ENCODE data around the gene MAP1LC3A. TPM values are rescaled to one million over a fixed set of nuclear protein-coding genes. Genes with fewer than 3 reads are reported as not detected.

The MAP1LC3A gene
- polyA plus RNA-seq, 1 donor, result 40.9 TPM

- no peak overlapping the region for H3K27ac ChIP-seq (ENCODE audit: low read length)
- WGBS (ENCODE audit: insufficient coverage, low lambda C conversion rate), result no CpG with 5 or more reads among the region's 5 CpGs
- H3K9me3 ChIP-seq (ENCODE audit: control insufficient read depth, low read depth, low read length), result no peaks in the 10 kb centered on the region
- DNase-seq, result no peak
- H3K27me3 ChIP-seq (ENCODE audit: control insufficient read depth, insufficient read depth, low read length), result no peaks in the 10 kb centered on the region
- peaks cover 67% of the 10 kb centered on the region for H3K36me3 ChIP-seq (ENCODE audit: control insufficient read depth, insufficient read depth, low read length)
- no peak overlapping the region for H3K4me3 ChIP-seq (ENCODE audit: low read length)
- H3K4me1 ChIP-seq (ENCODE audit: control insufficient read depth, insufficient read depth, low read length), result peaks cover 17% of the 10 kb centered on the region
Measured at GRCh38 chr20:34528921-34529297, 29.6 kb upstream of the MAP1LC3A start.

- H3K9me3 ChIP-seq (ENCODE audit: control insufficient read depth, low read depth, low read length), result no peaks in the 10 kb centered on the region
- no peak overlapping the region for H3K4me3 ChIP-seq (ENCODE audit: low read length)
- peaks cover 72% of the 10 kb centered on the region for H3K36me3 ChIP-seq (ENCODE audit: control insufficient read depth, insufficient read depth, low read length)
- no peak for DNase-seq
- no peak overlapping the region for H3K27ac ChIP-seq (ENCODE audit: low read length)
- peaks cover 17% of the 10 kb centered on the region for H3K4me1 ChIP-seq (ENCODE audit: control insufficient read depth, insufficient read depth, low read length)
- H3K27me3 ChIP-seq (ENCODE audit: control insufficient read depth, insufficient read depth, low read length), result no peaks in the 10 kb centered on the region
- no CpG with 5 or more reads among the region's 3 CpGs for WGBS (ENCODE audit: insufficient coverage, low lambda C conversion rate)
Measured at GRCh38 chr20:34529742-34530141, 28.8 kb upstream of the MAP1LC3A start.

- Histone ChIP-seq H3K27ac (ENCODE audit: low read length) (no peak overlapping the region), H3K36me3 (ENCODE audit: control insufficient read depth, insufficient read depth, low read length) (peaks cover 75% of the 10 kb centered on the region), H3K4me1 (ENCODE audit: control insufficient read depth, insufficient read depth, low read length) (peaks cover 12% of the 10 kb centered on the region), H3K9me3 (ENCODE audit: control insufficient read depth, low read depth, low read length) (no peaks in the 10 kb centered on the region), H3K4me3 (ENCODE audit: low read length) (no peak overlapping the region), H3K27me3 (ENCODE audit: control insufficient read depth, insufficient read depth, low read length) (no peaks in the 10 kb centered on the region)
- no CpG with 5 or more reads among the region's 5 CpGs for WGBS (ENCODE audit: insufficient coverage, low lambda C conversion rate)
- DNase-seq, result no peak
Measured at GRCh38 chr20:34530342-34530741, 28.2 kb upstream of the MAP1LC3A start.

- H3K4me1 ChIP-seq (ENCODE audit: control insufficient read depth, insufficient read depth, low read length), result no peaks in the 10 kb centered on the region
- no CpG with 5 or more reads among the region's 8 CpGs for WGBS (ENCODE audit: insufficient coverage, low lambda C conversion rate)
- H3K27ac ChIP-seq (ENCODE audit: low read length), result no peak overlapping the region
- DNase-seq, result no peak
- H3K4me3 ChIP-seq (ENCODE audit: low read length), result no peak overlapping the region
- peaks cover 83% of the 10 kb centered on the region for H3K36me3 ChIP-seq (ENCODE audit: control insufficient read depth, insufficient read depth, low read length)
- H3K9me3 ChIP-seq (ENCODE audit: control insufficient read depth, low read depth, low read length), result no peaks in the 10 kb centered on the region
- H3K27me3 ChIP-seq (ENCODE audit: control insufficient read depth, insufficient read depth, low read length), result no peaks in the 10 kb centered on the region
Measured at GRCh38 chr20:34531608-34532265, 26.8 kb upstream of the MAP1LC3A start.

- peaks cover 83% of the 10 kb centered on the region for H3K36me3 ChIP-seq (ENCODE audit: control insufficient read depth, insufficient read depth, low read length)
- H3K4me1 ChIP-seq (ENCODE audit: control insufficient read depth, insufficient read depth, low read length), result no peaks in the 10 kb centered on the region
- H3K27me3 ChIP-seq (ENCODE audit: control insufficient read depth, insufficient read depth, low read length), result no peaks in the 10 kb centered on the region
- no peak for DNase-seq
- no CpG with 5 or more reads among the region's 8 CpGs for WGBS (ENCODE audit: insufficient coverage, low lambda C conversion rate)
- no peaks in the 10 kb centered on the region for H3K9me3 ChIP-seq (ENCODE audit: control insufficient read depth, low read depth, low read length)
- H3K27ac ChIP-seq (ENCODE audit: low read length), result no peak overlapping the region
- H3K4me3 ChIP-seq (ENCODE audit: low read length), result no peak overlapping the region
Measured at GRCh38 chr20:34532320-34532719, 26.2 kb upstream of the MAP1LC3A start.

- WGBS (ENCODE audit: insufficient coverage, low lambda C conversion rate), result no CpG with 5 or more reads among the region's 7 CpGs
- Histone ChIP-seq H3K27me3 (ENCODE audit: control insufficient read depth, insufficient read depth, low read length) (no peaks in the 10 kb centered on the region), H3K4me3 (ENCODE audit: low read length) (no peak overlapping the region), H3K27ac (ENCODE audit: low read length) (no peak overlapping the region), H3K9me3 (ENCODE audit: control insufficient read depth, low read depth, low read length) (no peaks in the 10 kb centered on the region), H3K36me3 (ENCODE audit: control insufficient read depth, insufficient read depth, low read length) (peaks cover 83% of the 10 kb centered on the region), H3K4me1 (ENCODE audit: control insufficient read depth, insufficient read depth, low read length) (no peaks in the 10 kb centered on the region)
- no peak for DNase-seq
Measured at GRCh38 chr20:34532756-34533155, 25.8 kb upstream of the MAP1LC3A start.

GRCh38 chr20:34534391-34535165 lies 23.9 kb upstream of the MAP1LC3A start:
- peaks cover 82% of the 10 kb centered on the region for H3K36me3 ChIP-seq (ENCODE audit: control insufficient read depth, insufficient read depth, low read length)
- no CpG with 5 or more reads among the region's 15 CpGs for WGBS (ENCODE audit: insufficient coverage, low lambda C conversion rate)
- no peaks in the 10 kb centered on the region for H3K27me3 ChIP-seq (ENCODE audit: control insufficient read depth, insufficient read depth, low read length)

GRCh38 chr20:34535301-34535840 lies 23.1 kb upstream of the MAP1LC3A start:
- WGBS (ENCODE audit: insufficient coverage, low lambda C conversion rate), result no CpG with 5 or more reads among the region's 15 CpGs
- peaks cover 81% of the 10 kb centered on the region for H3K36me3 ChIP-seq (ENCODE audit: control insufficient read depth, insufficient read depth, low read length)
- H3K27ac ChIP-seq (ENCODE audit: low read length), result no peak overlapping the region
- no peaks in the 10 kb centered on the region for H3K27me3 ChIP-seq (ENCODE audit: control insufficient read depth, insufficient read depth, low read length)
- no peak overlapping the region for H3K4me3 ChIP-seq (ENCODE audit: low read length)
- H3K4me1 ChIP-seq (ENCODE audit: control insufficient read depth, insufficient read depth, low read length), result no peaks in the 10 kb centered on the region
- no peak for DNase-seq
- H3K9me3 ChIP-seq (ENCODE audit: control insufficient read depth, low read depth, low read length), result no peaks in the 10 kb centered on the region

More at GRCh38 chr20:34534391-34535165, 23.9 kb upstream of the MAP1LC3A start:
- H3K4me3 ChIP-seq (ENCODE audit: low read length), result no peak overlapping the region
- H3K27ac ChIP-seq (ENCODE audit: low read length), result no peak overlapping the region
- DNase-seq, result no peak
- H3K9me3 ChIP-seq (ENCODE audit: control insufficient read depth, low read depth, low read length), result no peaks in the 10 kb centered on the region
- no peaks in the 10 kb centered on the region for H3K4me1 ChIP-seq (ENCODE audit: control insufficient read depth, insufficient read depth, low read length)

- peaks cover 81% of the 10 kb centered on the region for H3K36me3 ChIP-seq (ENCODE audit: control insufficient read depth, insufficient read depth, low read length)
- no peaks in the 10 kb centered on the region for H3K27me3 ChIP-seq (ENCODE audit: control insufficient read depth, insufficient read depth, low read length)
- no peak overlapping the region for H3K4me3 ChIP-seq (ENCODE audit: low read length)
- H3K4me1 ChIP-seq (ENCODE audit: control insufficient read depth, insufficient read depth, low read length), result no peaks in the 10 kb centered on the region
- H3K9me3 ChIP-seq (ENCODE audit: control insufficient read depth, low read depth, low read length), result no peaks in the 10 kb centered on the region
- H3K27ac ChIP-seq (ENCODE audit: low read length), result no peak overlapping the region
- WGBS (ENCODE audit: insufficient coverage, low lambda C conversion rate), result no CpG with 5 or more reads among the region's 2 CpGs
- no peak for DNase-seq
Measured at GRCh38 chr20:34535857-34536256, 22.7 kb upstream of the MAP1LC3A start.

- WGBS (ENCODE audit: insufficient coverage, low lambda C conversion rate), result no CpG with 5 or more reads among the region's 10 CpGs
- Histone ChIP-seq H3K4me1 (ENCODE audit: control insufficient read depth, insufficient read depth, low read length) (no peaks in the 10 kb centered on the region), H3K27ac (ENCODE audit: low read length) (no peak overlapping the region), H3K36me3 (ENCODE audit: control insufficient read depth, insufficient read depth, low read length) (peaks cover 81% of the 10 kb centered on the region), H3K27me3 (ENCODE audit: control insufficient read depth, insufficient read depth, low read length) (no peaks in the 10 kb centered on the region), H3K4me3 (ENCODE audit: low read length) (no peak overlapping the region), H3K9me3 (ENCODE audit: control insufficient read depth, low read depth, low read length) (no peaks in the 10 kb centered on the region)
- peak in 1 of 2 donors; percentile 29 for DNase-seq
Measured at GRCh38 chr20:34536798-34537394, 21.6 kb upstream of the MAP1LC3A start.
